Amniotic stem cell (primary cell): ENCODE results near the gene FNDC3B.

ENCODE experiments used
- DNase-seq: peaks from one replicate; lab custom pipeline; 2025; lab: John Stamatoyannopoulos, UW

FNDC3B gene

GRCh38 chr3:172263781-172264486 lies 224.6 kb downstream of the FNDC3B start:
- DNase-seq, result no peak

GRCh38 chr3:172266103-172266502 lies 226.7 kb downstream of the FNDC3B start:
- no peak for DNase-seq

GRCh38 chr3:172268425-172268824 lies 229.0 kb downstream of the FNDC3B start:
- DNase-seq, result no peak

GRCh38 chr3:172268868-172269267 lies 229.5 kb downstream of the FNDC3B start:
- DNase-seq, result no peak

GRCh38 chr3:172270557-172271166 lies 231.3 kb downstream of the FNDC3B start:
- no peak for DNase-seq

- DNase-seq, result no peak
These were observed 232.1 kb downstream of the FNDC3B start for GRCh38 chr3:172271386-172271976.

- no peak for DNase-seq
These were observed 233.3 kb downstream of the FNDC3B start for GRCh38 chr3:172272698-172273097.

GRCh38 chr3:172273378-172273777 lies 234.0 kb downstream of the FNDC3B start:
- no peak for DNase-seq

GRCh38 chr3:172274906-172275305 lies 235.5 kb downstream of the FNDC3B start:
- no peak for DNase-seq

GRCh38 chr3:172275586-172275985 lies 236.2 kb downstream of the FNDC3B start:
- no peak for DNase-seq

- no peak for DNase-seq
These were observed 236.7 kb downstream of the FNDC3B start for GRCh38 chr3:172276103-172276502.

GRCh38 chr3:172277151-172277652 lies 237.8 kb downstream of the FNDC3B start:
- no peak for DNase-seq

- no peak for DNase-seq
These were observed 239.8 kb downstream of the FNDC3B start for GRCh38 chr3:172279191-172279640.

GRCh38 chr3:172279974-172280373 lies 240.6 kb downstream of the FNDC3B start:
- DNase-seq, result no peak

- DNase-seq, result peak; percentile 49
These were observed 241.2 kb downstream of the FNDC3B start for GRCh38 chr3:172280406-172281051.

GRCh38 chr3:172281884-172282283 lies 242.5 kb downstream of the FNDC3B start:
- DNase-seq, result no peak

- DNase-seq, result no peak
These were observed 243.5 kb downstream of the FNDC3B start for GRCh38 chr3:172282850-172283249.

GRCh38 chr3:172283841-172284357 lies 244.5 kb downstream of the FNDC3B start:
- no peak for DNase-seq

- no peak for DNase-seq
These were observed 246.5 kb downstream of the FNDC3B start for GRCh38 chr3:172285844-172286243.

GRCh38 chr3:172286548-172287148 lies 247.3 kb downstream of the FNDC3B start:
- no peak for DNase-seq

GRCh38 chr3:172287937-172288477 lies 248.6 kb downstream of the FNDC3B start:
- no peak for DNase-seq

- DNase-seq, result no peak
These were observed 249.3 kb downstream of the FNDC3B start for GRCh38 chr3:172288651-172289050.
